ENCODE data around the gene DHH. TPM values are rescaled to one million over a fixed set of nuclear protein-coding genes. Genes with fewer than 3 reads are reported as not detected.
A peak's percentile ranks its signal among the peaks of the same experiment; 100 is the strongest.

Gene DHH
- total RNA-seq, 1 experiment from 2014 or later = not detected

DNA sequence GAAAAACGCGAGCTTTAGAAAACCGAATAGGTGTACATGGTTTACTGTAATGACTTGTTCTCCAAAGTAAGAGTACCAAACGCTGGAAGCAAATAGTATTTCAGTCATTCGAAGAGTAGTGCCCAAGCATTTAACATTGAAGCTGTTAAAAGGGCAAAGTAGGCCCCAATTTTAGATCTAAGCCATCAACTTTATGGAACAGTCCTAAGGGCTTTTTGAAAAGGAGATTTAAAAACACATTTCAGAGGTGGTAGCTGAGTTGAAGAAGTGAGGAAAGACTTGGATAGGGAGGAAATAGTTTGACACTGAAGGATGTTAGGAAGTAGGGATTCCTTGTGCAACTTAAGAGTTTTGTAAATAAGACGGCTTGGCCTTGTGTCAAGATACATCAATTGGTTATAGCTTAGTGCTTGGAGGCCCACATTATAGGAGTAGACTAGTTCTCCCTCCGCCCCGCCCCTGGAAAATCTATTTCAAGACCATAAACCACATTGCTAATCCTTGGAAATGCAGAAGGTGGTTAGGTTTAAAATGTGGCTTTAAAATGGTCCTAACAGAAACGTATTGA, 37.4 kb upstream of the DHH start:
- Mint-ChIP-seq H3K4me3 (ENCODE audit: unreplicated experiment) (peak overlapping the region; percentile 94), H3K27ac (ENCODE audit: low read depth, unreplicated experiment) (peak overlapping the region; percentile 96), H3K4me1 (ENCODE audit: insufficient read depth, unreplicated experiment) (no peaks in the 10 kb centered on the region), H3K36me3 (ENCODE audit: insufficient read depth, unreplicated experiment) (peaks cover 41% of the 10 kb centered on the region), H3K27me3 (ENCODE audit: insufficient read depth, unreplicated experiment) (no peaks in the 10 kb centered on the region), H3K9me3 (ENCODE audit: unreplicated experiment) (no peaks in the 10 kb centered on the region)
- ChIA-PET CTCF (interaction anchor here (1.0 to 3.1 kb wide), 6 partner anchors 12 to 100 kb away, joined by 3 to 23 read pairs (median 10); partner anchors contain the start of gene TUBA1A), POLR2A (interaction anchor here (0.5 to 4.9 kb wide), 41 partner anchors 10 to 1035 kb away, joined by 3 to 182 read pairs (median 7); partner anchors contain the start of genes ARF3, CERS5, COX14 and DDX23)
- TF ChIP-seq, protein P1, sequence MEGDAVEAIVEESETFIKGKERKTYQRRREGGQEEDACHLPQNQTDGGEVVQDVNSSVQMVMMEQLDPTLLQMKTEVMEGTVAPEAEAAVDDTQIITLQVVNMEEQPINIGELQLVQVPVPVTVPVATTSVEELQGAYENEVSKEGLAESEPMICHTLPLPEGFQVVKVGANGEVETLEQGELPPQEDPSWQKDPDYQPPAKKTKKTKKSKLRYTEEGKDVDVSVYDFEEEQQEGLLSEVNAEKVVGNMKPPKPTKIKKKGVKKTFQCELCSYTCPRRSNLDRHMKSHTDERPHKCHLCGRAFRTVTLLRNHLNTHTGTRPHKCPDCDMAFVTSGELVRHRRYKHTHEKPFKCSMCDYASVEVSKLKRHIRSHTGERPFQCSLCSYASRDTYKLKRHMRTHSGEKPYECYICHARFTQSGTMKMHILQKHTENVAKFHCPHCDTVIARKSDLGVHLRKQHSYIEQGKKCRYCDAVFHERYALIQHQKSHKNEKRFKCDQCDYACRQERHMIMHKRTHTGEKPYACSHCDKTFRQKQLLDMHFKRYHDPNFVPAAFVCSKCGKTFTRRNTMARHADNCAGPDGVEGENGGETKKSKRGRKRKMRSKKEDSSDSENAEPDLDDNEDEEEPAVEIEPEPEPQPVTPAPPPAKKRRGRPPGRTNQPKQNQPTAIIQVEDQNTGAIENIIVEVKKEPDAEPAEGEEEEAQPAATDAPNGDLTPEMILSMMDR (IDR thresholded peaks at IDR 0.05; ENCODE audit: unreplicated experiment) = no peak
- BruUV-seq (replicated peaks) = TSS peak; percentile 64
- DNase-seq (ENCODE audit: unreplicated experiment) = peak; percentile 71
- intact Hi-C loops (cut with micrococcal nuclease) = loop anchor here (2.0 kb wide), 2 partner anchors 57 to 67 kb away; partner anchors contain the start of gene TUBA1A

GRCh38 chr12:49131051-49131893, 36.7 kb upstream of the DHH start, which contains the start of gene TUBA1B:
Gene TUBA1B (minus strand): TSS chr12:49131395. CDS start chr12:49131300, 95 bp downstream.
- ChIA-PET CTCF (interaction anchor here (0.6 to 3.1 kb wide), 17 partner anchors 13 to 1343 kb away, joined by 3 to 23 read pairs (median 4); partner anchors contain the start of genes RHEBL1 and TUBA1A), POLR2A (interaction anchor here (0.5 to 4.9 kb wide), 65 partner anchors 10 to 1036 kb away, joined by 3 to 182 read pairs (median 6); partner anchors contain the start of genes ARF3, CERS5, COX14 and DDX23)
- peak within 1 kb of the TSS; percentile 96 for H3K27ac Mint-ChIP-seq (ENCODE audit: low read depth, unreplicated experiment)

DNA sequence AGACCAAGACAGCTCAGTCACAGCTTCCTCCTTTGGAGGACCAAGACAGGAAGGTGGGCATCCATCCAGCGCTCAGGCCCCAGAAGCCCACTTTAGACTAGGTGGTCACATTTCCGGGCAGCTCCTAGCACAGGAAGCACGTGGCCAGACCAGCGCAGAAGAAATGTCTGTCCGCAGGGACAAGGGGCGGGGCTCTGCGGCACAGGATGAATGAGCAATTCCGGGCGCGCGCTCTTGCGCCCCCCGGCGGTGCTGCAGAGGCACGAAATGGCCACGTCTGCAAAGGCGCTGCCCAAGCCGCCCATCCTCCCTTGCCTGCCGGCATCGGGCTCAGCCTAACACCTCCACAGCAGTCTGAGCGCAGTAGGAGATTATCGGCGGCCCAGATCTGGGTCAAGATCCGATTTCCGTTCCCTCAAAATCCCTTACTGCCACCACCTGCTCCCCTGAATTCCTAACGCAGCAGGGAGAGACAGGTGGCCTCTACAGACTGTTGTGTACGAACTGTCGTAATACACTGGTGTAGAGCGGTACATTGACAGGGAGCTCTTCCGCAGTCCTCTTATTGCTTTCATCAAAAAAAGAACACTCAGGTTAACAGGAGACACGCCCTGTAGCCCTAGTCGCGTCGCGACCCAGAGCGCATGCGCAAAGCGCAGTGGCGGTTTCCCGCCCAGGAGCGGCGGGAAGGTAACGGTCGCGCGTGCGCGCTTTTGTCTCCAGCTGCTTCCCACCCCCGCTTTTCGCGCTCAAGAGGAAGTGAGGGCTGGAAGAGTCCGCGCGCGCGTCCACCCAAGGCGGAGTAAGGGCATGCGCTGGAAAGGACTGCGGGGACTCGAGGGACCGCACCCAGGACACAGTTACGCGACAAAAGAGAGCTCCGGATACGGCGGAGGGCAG, 35.8 kb upstream of the DHH start:
- peaks cover 47% of the 10 kb centered on the region for H3K36me3 Mint-ChIP-seq (ENCODE audit: insufficient read depth, unreplicated experiment)
- TSS peak; percentile 49 for BruUV-seq (replicated peaks)
- ChIA-PET POLR2A (interaction anchor here (0.5 to 4.9 kb wide), 57 partner anchors 9 to 1426 kb away, joined by 3 to 182 read pairs (median 6); partner anchors contain the start of genes ARF3, CERS5, DDX23 and DHH), CTCF (interaction anchor here (0.5 to 3.1 kb wide), 26 partner anchors 8 to 1344 kb away, joined by 3 to 23 read pairs (median 4); partner anchors contain the start of gene RHEBL1)
- intact Hi-C loops (cut with micrococcal nuclease) = loop anchor here (1.0 to 2.0 kb wide), 3 partner anchors 58 to 105 kb away; partner anchors contain the start of gene TUBA1A
- no peaks in the 10 kb centered on the region for H3K4me1 Mint-ChIP-seq (ENCODE audit: insufficient read depth, unreplicated experiment)
- DNase-seq (ENCODE audit: unreplicated experiment) = peak; percentile 91
- peak overlapping the region; percentile 94 for H3K4me3 Mint-ChIP-seq (ENCODE audit: unreplicated experiment)
- peak overlapping the region; percentile 96 for H3K27ac Mint-ChIP-seq (ENCODE audit: low read depth, unreplicated experiment)
- H3K27me3 Mint-ChIP-seq (ENCODE audit: insufficient read depth, unreplicated experiment) = no peaks in the 10 kb centered on the region
- no peaks in the 10 kb centered on the region for H3K9me3 Mint-ChIP-seq (ENCODE audit: unreplicated experiment)
- TF ChIP-seq, protein P1 (IDR thresholded peaks at IDR 0.05; ENCODE audit: unreplicated experiment) = peak; percentile 91

More at GRCh38 chr12:49131051-49131893, 36.7 kb upstream of the DHH start, which contains the start of gene TUBA1B:
- TF ChIP-seq, protein P1 (IDR thresholded peaks at IDR 0.05; ENCODE audit: unreplicated experiment) = no peak
- no peaks in the 10 kb centered on the region for H3K27me3 Mint-ChIP-seq (ENCODE audit: insufficient read depth, unreplicated experiment)
- DNase-seq (ENCODE audit: unreplicated experiment) = peak; percentile 81
- no peaks in the 10 kb centered on the region for H3K4me1 Mint-ChIP-seq (ENCODE audit: insufficient read depth, unreplicated experiment)
- no peaks in the 10 kb centered on the region for H3K9me3 Mint-ChIP-seq (ENCODE audit: unreplicated experiment)
- peaks cover 47% of the 10 kb centered on the region for H3K36me3 Mint-ChIP-seq (ENCODE audit: insufficient read depth, unreplicated experiment)
- no TSS peak for BruUV-seq (replicated peaks)
- intact Hi-C loops (cut with micrococcal nuclease) = loop anchor here (2.0 kb wide), 2 partner anchors 58 to 66 kb away; partner anchors contain the start of gene TUBA1A
- peak within 1 kb of the TSS; percentile 94 for H3K4me3 Mint-ChIP-seq (ENCODE audit: unreplicated experiment)

Data from MCF 10A (cell line).